SK-N-SH (cell line): ENCODE results near the gene TNK2. TPM values are rescaled to one million over a fixed set of nuclear protein-coding genes. Genes with fewer than 3 reads are reported as not detected.

ENCODE experiments used
- CTCF ChIA-PET: fragments of 300-600, 350-600 bp; formaldehyde crosslinking; extraction: SDS; loops from one replicate; lab custom pipeline; 2021; lab: Yijun Ruan, JAX
- POLR2A ChIA-PET: fragments of 350-600 bp; sonication (Branson Sonifier 250); formaldehyde crosslinking; extraction: SDS; loops from one replicate; lab custom pipeline; 2020; ENCODE audit warnings: antibody characterized with exemption, inconsistent platforms; lab: Yijun Ruan, JAX
- DNase-seq: peaks from one replicate; pipeline ENCODE4 v3.0.0; 2012
- H2AFZ ChIP-seq: fragments of 200-600 bp; sonication (generic); 2 replicates; pipeline ENCODE4 v1.8.1; 2016; ENCODE audit warnings: antibody characterized with exemption, mild to moderate bottlenecking, low read depth
- H3F3A ChIP-seq: fragments of 200-600 bp; sonication (generic); replicated peaks from 2 replicates; pipeline ENCODE3; 2016; ENCODE audit warnings: antibody characterized with exemption, mild to moderate bottlenecking; ENCODE audit not compliant: insufficient read depth
- H3K27ac ChIP-seq, 2 experiments: fragments of 200-500 bp in 1 of 2; fragments of 200-600 bp in 1 of 2; sonication (Bioruptor generic) in 1 of 2; sonication (generic), shearing (Covaris generic) in 1 of 2; 2 replicates each; pipeline versions ENCODE4 v1.5.1 to v1.6.1; 2014 to 2016; ENCODE audit warnings: low read depth in 2 of 2, inconsistent platforms in 1 of 2, low read length in 1 of 2, mild to moderate bottlenecking in 1 of 2, mixed read lengths in 1 of 2
- H3K27me3 ChIP-seq: fragments of 200-600 bp; sonication (generic), shearing (Covaris generic); 2 replicates; pipeline ENCODE4 v1.6.1; 2016; ENCODE audit warnings: mixed run types; ENCODE audit not compliant: insufficient read depth
- H3K36me3 ChIP-seq, 2 experiments: fragments of 200-500 bp in 1 of 2; fragments of 200-600 bp in 1 of 2; sonication (Bioruptor generic) in 1 of 2; sonication (generic) in 1 of 2; replicated peaks in 1 of 2; 2 replicates each; pipeline versions ENCODE3 to v1.5.1; 2014 to 2016; ENCODE audit warnings: low read length in 1 of 2, mild to moderate bottlenecking in 1 of 2; ENCODE audit not compliant: insufficient read depth in 2 of 2, control insufficient read depth in 1 of 2
- H3K4me1 ChIP-seq, 2 experiments: fragments of 200-500 bp in 1 of 2; fragments of 200-600 bp in 1 of 2; sonication (Bioruptor generic) in 1 of 2; sonication (generic), shearing (Covaris generic) in 1 of 2; 2 replicates each; pipeline versions ENCODE4 v1.5.1 to v1.6.1; 2014 to 2016; ENCODE audit warnings: low read depth in 1 of 2, low read length in 1 of 2, mixed run types in 1 of 2; ENCODE audit not compliant: insufficient read depth in 2 of 2, control insufficient read depth in 1 of 2
- H3K4me2 ChIP-seq: fragments of 200-600 bp; sonication (generic), shearing (Covaris generic); 2 replicates; pipeline ENCODE4 v1.6.1; 2017; ENCODE audit warnings: mixed run types
- H3K4me3 ChIP-seq, 2 experiments: fragments of 200-500 bp in 1 of 2; fragments of 200-600 bp in 1 of 2; sonication (Bioruptor generic) in 1 of 2; sonication (generic), shearing (Covaris generic) in 1 of 2; 2 replicates each; pipeline versions ENCODE4 v1.5.1 to v1.8.1; 2014 to 2016; ENCODE audit warnings: low read depth in 2 of 2, inconsistent platforms in 1 of 2, low read length in 1 of 2, mild to moderate bottlenecking in 1 of 2, mixed read lengths in 1 of 2, moderate library complexity in 1 of 2
- H3K79me2 ChIP-seq: fragments of 200-600 bp; sonication (generic); 2 replicates; pipeline ENCODE4 v1.8.1; 2017; ENCODE audit warnings: mild to moderate bottlenecking; ENCODE audit not compliant: insufficient read depth
- H3K9ac ChIP-seq: fragments of 200-600 bp; sonication (generic); 2 replicates; pipeline ENCODE4 v1.6.1; 2017; ENCODE audit warnings: mixed run types
- H3K9me2 ChIP-seq: fragments of 200-600 bp; sonication (generic); 2 replicates; pipeline ENCODE4 v1.6.1; 2017; ENCODE audit warnings: mixed run types
- H3K9me3 ChIP-seq: fragments of 200-600 bp; sonication (generic); 2 replicates; pipeline ENCODE4 v1.6.1; 2017; ENCODE audit warnings: mixed run types, mild to moderate bottlenecking, moderate library complexity
- H4K20me1 ChIP-seq: fragments of 200-600 bp; sonication (generic); 2 replicates; pipeline ENCODE4 v1.6.1; 2017; ENCODE audit warnings: mild to moderate bottlenecking, mixed run types; ENCODE audit not compliant: insufficient read depth
- CHD2 ChIP-seq: fragments of 150-350 bp; IDR thresholded peaks from 2 replicates; pipeline ENCODE4 v1.6.1; 2018; ENCODE audit warnings: low read length; ENCODE audit not compliant: partially characterized antibody
- CTCF ChIP-seq: fragments of 200-600 bp; sonication (generic); IDR thresholded peaks from 2 replicates; pipeline ENCODE4 v1.6.1; 2017; ENCODE audit warnings: antibody characterized with exemption, mild to moderate bottlenecking, moderate library complexity
- ELF1 ChIP-seq: IDR thresholded peaks from 2 replicates; pipeline ENCODE4 v1.4.0; 2012
- EZH2phosphoT487 ChIP-seq: fragments of 200-600 bp; sonication (generic); IDR thresholded peaks from 2 replicates; pipeline ENCODE4 v1.6.1; 2017; ENCODE audit warnings: low read depth, mixed run types, mild to moderate bottlenecking, antibody characterized with exemption, moderate library complexity, borderline replicate concordance
- FOSL2 ChIP-seq: IDR thresholded peaks from 2 replicates; pipeline ENCODE4 v1.4.0; 2012; ENCODE audit warnings: low read depth, mild to moderate bottlenecking, moderate library complexity, borderline replicate concordance
- FOXJ3 ChIP-seq: sonication (generic); formaldehyde crosslinking; IDR thresholded peaks from 2 replicates; pipeline ENCODE4 v1.5.1; 2020; ENCODE audit warnings: mild to moderate bottlenecking, missing genetic modification reagents
- FOXM1 ChIP-seq: IDR thresholded peaks from 2 replicates; pipeline ENCODE4 v1.4.0; 2012; ENCODE audit warnings: low read depth, mild to moderate bottlenecking
- GABPA ChIP-seq: IDR thresholded peaks from 2 replicates; pipeline ENCODE4 v1.4.0; 2012; ENCODE audit warnings: low read depth, mild to moderate bottlenecking
- GATA2 ChIP-seq: sonication (generic); formaldehyde crosslinking; IDR thresholded peaks from 2 replicates; pipeline ENCODE4 v1.5.0; 2020; ENCODE audit warnings: mild to moderate bottlenecking, missing genetic modification reagents
- IRF3 ChIP-seq: fragments of 150-350 bp; IDR thresholded peaks from 2 replicates; pipeline ENCODE4 v1.6.1; 2016; ENCODE audit warnings: mild to moderate bottlenecking, low read depth, low read length
- MAX ChIP-seq: IDR thresholded peaks from 2 replicates; pipeline ENCODE4 v1.4.0; 2012; ENCODE audit warnings: low read depth
- MEF2A ChIP-seq: IDR thresholded peaks from 2 replicates; pipeline ENCODE4 v1.4.0; 2012; ENCODE audit warnings: low read depth, borderline replicate concordance
- PBX3 ChIP-seq: IDR thresholded peaks from 2 replicates; pipeline ENCODE4; 2012
- POLR2AphosphoS5 ChIP-seq: IDR thresholded peaks from 2 replicates; pipeline ENCODE4 v1.6.1; 2012; ENCODE audit warnings: low read depth, low read length
- RAD21 ChIP-seq: IDR thresholded peaks from 2 replicates; pipeline ENCODE4 v1.6.1; 2012; ENCODE audit warnings: mild to moderate bottlenecking, low read length
- RCOR1 ChIP-seq: fragments of 150-350 bp; IDR thresholded peaks from 2 replicates; pipeline ENCODE4 v1.6.1; 2017; ENCODE audit warnings: antibody characterized with exemption, low read length
- RFX5 ChIP-seq: IDR thresholded peaks from 2 replicates; pipeline ENCODE4 v1.6.1; 2012; ENCODE audit warnings: mild to moderate bottlenecking, improper control_type of control experiment, low read length
- SMC3 ChIP-seq: IDR thresholded peaks from 2 replicates; pipeline ENCODE4 v1.6.1; 2012; ENCODE audit warnings: low read depth, low read length, improper control_type of control experiment
- TAF1 ChIP-seq: IDR thresholded peaks from 2 replicates; pipeline ENCODE4 v1.6.1; 2012; ENCODE audit warnings: low read depth, mild to moderate bottlenecking, low read length, moderate library complexity, borderline replicate concordance
- TCF12 ChIP-seq: IDR thresholded peaks from 2 replicates; pipeline ENCODE4 v1.4.0; 2012
- TEAD4 ChIP-seq: IDR thresholded peaks from 2 replicates; pipeline ENCODE4 v1.4.0; 2012; ENCODE audit warnings: mild to moderate bottlenecking, borderline replicate concordance; ENCODE audit not compliant: insufficient read depth
- USF1 ChIP-seq: IDR thresholded peaks from 2 replicates; pipeline ENCODE4 v1.4.0; 2012; ENCODE audit warnings: low read depth, borderline replicate concordance
- USF2 ChIP-seq: fragments of 150-350 bp; IDR thresholded peaks from 2 replicates; pipeline ENCODE4 v1.6.1; 2017; ENCODE audit warnings: antibody characterized with exemption, low read length, low read depth, borderline replicate concordance
- YY1 ChIP-seq: IDR thresholded peaks from 2 replicates; pipeline ENCODE4 v1.4.0; 2012; ENCODE audit warnings: low read depth, mild to moderate bottlenecking
- WGBS: methylation state at CpG from one replicate; pipeline ENCODE4 v1.1.6; 2017; ENCODE audit warnings: low lambda C conversion rate; 5-methylcytosine and 5-hydroxymethylcytosine counted together
- polyA plus RNA-seq, 3 experiments: library from polyadenylated mRNA; depleted of rRNA; stranded (reverse); fragments of >200 nt; gene quantifications; 2 replicates each; pipeline ENCODE4 v1.2.3, GENCODE V29; 2012

TNK2 gene
- polyA plus RNA-seq, 1 of the 3 experiments (the other 2 are of a cell fraction), result 17.3 TPM

- ChIA-PET POLR2A (no interaction called here), CTCF (interaction anchor here (0.5 to 2.6 kb wide), 3 partner anchors 12 to 325 kb away, joined by 3 to 18 read pairs (median 4); no protein-coding TSS in a partner anchor)
- DNase-seq, result no peak
- whole genome bisulfite sequencing, result 60% methylated on average over 5 of the region's 5 CpGs
- no peak overlapping the region for H3K4me2 ChIP-seq
- H3F3A ChIP-seq, result no peaks in the 10 kb centered on the region
- H3K9me3 ChIP-seq, result no peaks in the 10 kb centered on the region
- no peak overlapping the region for H3K4me3 ChIP-seq
- H2AFZ ChIP-seq, result no peak overlapping the region
- no peak overlapping the region for H3K9ac ChIP-seq
- no peaks in the 10 kb centered on the region for H3K36me3 ChIP-seq
- peaks cover 0 to 2% of the 10 kb centered on the region in 2 experiments; a peak in 1 of 4 replicates for H3K4me1 ChIP-seq
- no peak overlapping the region for H3K27ac ChIP-seq
- no peaks in the 10 kb centered on the region for H3K27me3 ChIP-seq
- no peaks in the 10 kb centered on the region for H4K20me1 ChIP-seq
- H3K9me2 ChIP-seq, result no peaks in the 10 kb centered on the region
- TF ChIP-seq RCOR1 (no peak), MAX (no peak), ELF1 (no peak), FOXM1 (no peak), GATA2 (no peak), RAD21 (no peak), GABPA (no peak), TEAD4 (no peak), SMC3 (no peak), IRF3 (no peak), FOSL2 (no peak), YY1 (no peak), FOXJ3 (CRISPR knock-in tag) (no peak), TAF1 (no peak)
- TF ChIP-seq, all 33 proteins: peak for 0
- H3K79me2 ChIP-seq, result no peaks in the 10 kb centered on the region
Measured at GRCh38 chr3:195838714-195839113, 69.6 kb downstream of the TNK2 start.

- no peak overlapping the region for H3K27ac ChIP-seq
- H3K79me2 ChIP-seq, result no peaks in the 10 kb centered on the region
- H3K9me3 ChIP-seq, result no peaks in the 10 kb centered on the region
- H3K4me2 ChIP-seq, result no peak overlapping the region
- CTCF ChIA-PET, result interaction anchor here (1.0 to 1.9 kb wide), 2 partner anchors 13 to 23 kb away, joined by 3 to 7 read pairs; no protein-coding TSS in a partner anchor
- H3F3A ChIP-seq, result no peaks in the 10 kb centered on the region
- no peaks in the 10 kb centered on the region for H3K9me2 ChIP-seq
- no peaks in the 10 kb centered on the region for H3K27me3 ChIP-seq
- DNase-seq, result no peak
- peaks cover 0 to 2% of the 10 kb centered on the region in 2 experiments; a peak in 1 of 4 replicates for H3K4me1 ChIP-seq
- H3K36me3 ChIP-seq, result no peaks in the 10 kb centered on the region
- no peak overlapping the region for H3K9ac ChIP-seq
- H4K20me1 ChIP-seq, result no peaks in the 10 kb centered on the region
- WGBS, result 73% methylated on average over 14 of the region's 14 CpGs
- POLR2A ChIA-PET, result no interaction called here
- H3K4me3 ChIP-seq, result no peak overlapping the region
- H2AFZ ChIP-seq, result no peak overlapping the region
- TF ChIP-seq CHD2 (no peak), CTCF (no peak), POLR2AphosphoS5 (no peak), FOXJ3 (CRISPR knock-in tag) (no peak), TCF12 (no peak), RCOR1 (no peak), USF2 (no peak), FOSL2 (no peak), RFX5 (no peak), USF1 (no peak), EZH2phosphoT487 (no peak), PBX3 (no peak), MEF2A (no peak)
Measured at GRCh38 chr3:195836476-195837135, 71.7 kb downstream of the TNK2 start.
